Uterus (tissue), 2 donors: ENCODE data around the gene NTRK2.

Experiments used
- CTCF ChIP-seq, 4 experiments: fragments of 200-600 bp in 2 of 4; fragments of 450-650 bp in 2 of 4; sonication (generic) in 2 of 4; IDR thresholded peaks; one replicate each; pipeline ENCODE4 v1.5.1; 2016 to 2019; ENCODE audit warnings: antibody characterized with exemption in 4 of 4, mild to moderate bottlenecking in 2 of 4, moderate library complexity in 1 of 4
- POLR2A ChIP-seq, 2 donors: fragments of 450-650 bp; IDR thresholded peaks; one replicate each; pipeline ENCODE4 v1.6.1; 2016; ENCODE audit warnings: antibody characterized with exemption in 2 of 2, mild to moderate bottlenecking in 1 of 2, moderate library complexity in 1 of 2

DNA sequence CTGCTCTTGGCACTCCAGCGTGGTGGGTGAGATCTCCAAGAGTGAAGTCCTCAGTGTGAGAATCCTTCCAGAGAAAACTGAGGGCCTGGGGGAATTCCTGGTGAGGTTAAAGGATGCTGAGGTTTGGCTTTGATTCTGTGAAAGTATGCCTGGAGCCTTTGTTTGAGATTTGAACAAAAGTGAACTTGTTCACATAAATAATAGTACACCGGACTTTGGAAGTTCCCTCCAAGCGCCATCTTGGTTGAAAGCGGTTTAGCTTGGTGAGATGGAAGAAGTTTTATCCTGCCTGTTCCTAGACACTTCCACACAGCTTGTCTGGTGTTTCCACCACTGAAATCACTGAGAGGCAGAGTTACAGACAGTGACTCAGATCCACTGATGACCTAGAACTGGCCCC is 286.4 kb downstream of the NTRK2 start:
- TF ChIP-seq CTCF (IDR thresholded peaks at IDR 0.05) = no peak
- TF ChIP-seq POLR2A (IDR thresholded peaks at IDR 0.05) = no peak
